Activated B cell treated with CpG ODN at 0.5 μM for 24 hours (primary cell): ENCODE data around the gene MPST. TPM values are rescaled to one million over a fixed set of nuclear protein-coding genes. Genes with fewer than 3 reads are reported as not detected.
"Not testable (repeated sequence)": the region's sequence is repeated elsewhere in the genome, so short reads cannot be mapped to it uniquely, and the experiment has no call there.

Experiments
- ATAC-seq: fragments of 200-7000 bp; cut with Tn5 transposase; one replicate; pipeline ENCODE4 v1.10.0; 2021; ENCODE audit warnings: low read depth, mild to moderate bottlenecking, moderate library complexity
- CTCF ChIA-PET: fragments of 350-600 bp; sonication (Branson Sonifier 250); formaldehyde crosslinking; loops from one replicate; lab custom pipeline; 2021; ENCODE audit warnings: antibody characterized with exemption; lab: Charles Lee
- POLR2A ChIA-PET: fragments of 350-600 bp; sonication (Branson Sonifier 250); formaldehyde crosslinking; loops from one replicate; lab custom pipeline; 2021; ENCODE audit warnings: antibody characterized with exemption; lab: Charles Lee
- DNase-seq: peaks from one replicate; pipeline ENCODE4 v3.0.0; 2022
- H3K27ac Mint-ChIP-seq: one replicate; pipeline ENCODE4 v1.8.0; 2020; ENCODE audit warnings: mixed read lengths
- H3K27me3 Mint-ChIP-seq: one replicate; pipeline ENCODE4 v1.8.0; 2021; ENCODE audit warnings: mixed read lengths
- H3K36me3 Mint-ChIP-seq: one replicate; pipeline ENCODE4 v1.8.0; 2021; ENCODE audit warnings: low read depth, mixed read lengths
- H3K4me1 Mint-ChIP-seq: one replicate; pipeline ENCODE4 v1.8.0; 2021; ENCODE audit warnings: mixed read lengths
- H3K4me3 Mint-ChIP-seq: one replicate; pipeline ENCODE4 v1.8.0; 2020; ENCODE audit warnings: mild to moderate bottlenecking, mixed read lengths
- H3K9me3 Mint-ChIP-seq: one replicate; pipeline ENCODE4 v1.8.0; 2020; ENCODE audit warnings: mixed read lengths
- CTCF ChIP-seq: fragments of 200-600 bp; IDR thresholded peaks from one replicate; pipeline ENCODE4 v1.8.0; 2022; ENCODE audit warnings: antibody characterized with exemption, mild to moderate bottlenecking
- intact Hi-C: fragments of 100-400 bp; cut with micrococcal nuclease; formaldehyde crosslinking; loops from one replicate; pipeline ENCODE4 v1.15.1; 2024
- total RNA-seq: library from RNA; stranded (reverse); gene quantifications from 2 replicates; pipeline ENCODE4 v1.2.3, GENCODE V29; 2022

MPST gene
- total RNA-seq, 1 donor from 2014 or later = 15.6 TPM

GRCh38 chr22:36985211-36985889 is 34.2 kb upstream of the MPST start:
- DNase-seq (no peak), ATAC-seq (no peak)
- Mint-ChIP-seq H3K36me3 (peaks cover 2% of the 10 kb centered on the region), H3K9me3 (peaks cover 14% of the 10 kb centered on the region), H3K4me1 (no peaks in the 10 kb centered on the region), H3K27me3 (peaks cover 46% of the 10 kb centered on the region), H3K4me3 (no peak overlapping the region), H3K27ac (no peak overlapping the region)
- POLR2A ChIA-PET = no interaction called here
- TF ChIP-seq CTCF = no peak
- CTCF ChIA-PET = no interaction called here
- intact Hi-C loops = no loop called here

- H3K4me3 Mint-ChIP-seq = no peak overlapping the region
- H3K27me3 Mint-ChIP-seq = peaks cover 46% of the 10 kb centered on the region
- peaks cover 2% of the 10 kb centered on the region for H3K36me3 Mint-ChIP-seq
- CTCF ChIA-PET = no interaction called here
- H3K9me3 Mint-ChIP-seq = peaks cover 14% of the 10 kb centered on the region
- H3K27ac Mint-ChIP-seq = no peak overlapping the region
- DNase-seq (no peak), ATAC-seq (no peak)
- H3K4me1 Mint-ChIP-seq = no peaks in the 10 kb centered on the region
- intact Hi-C loops = no loop called here
- TF ChIP-seq CTCF = no peak
- POLR2A ChIA-PET = no interaction called here
Observed at GRCh38 chr22:36986242-36986821, 33.2 kb upstream of the MPST start.

GRCh38 chr22:36988075-36988832 is 31.3 kb upstream of the MPST start:
- peaks cover 14% of the 10 kb centered on the region for H3K9me3 Mint-ChIP-seq
- peaks cover 2% of the 10 kb centered on the region for H3K36me3 Mint-ChIP-seq
- no peak for DNase-seq
- ChIA-PET POLR2A (interaction anchor here (0.5 kb wide), 1 partner anchor 122 kb away, joined by 3 read pairs; no protein-coding TSS in a partner anchor), CTCF (interaction anchor here (1.1 kb wide), 1 partner anchor 20 kb away, joined by 3 read pairs; no protein-coding TSS in a partner anchor)
- no peak overlapping the region for H3K27ac Mint-ChIP-seq
- peaks cover 41% of the 10 kb centered on the region for H3K27me3 Mint-ChIP-seq
- no peaks in the 10 kb centered on the region for H3K4me1 Mint-ChIP-seq
- TF ChIP-seq CTCF = no peak
- H3K4me3 Mint-ChIP-seq = no peak overlapping the region
- intact Hi-C loops = no loop called here
- ATAC-seq = no peak

GRCh38 chr22:36989012-36989411 is 30.5 kb upstream of the MPST start:
- peaks cover 36% of the 10 kb centered on the region for H3K27me3 Mint-ChIP-seq
- DNase-seq, H3K36me3 Mint-ChIP-seq, H3K27ac Mint-ChIP-seq, H3K4me1 Mint-ChIP-seq, H3K4me3 Mint-ChIP-seq, intact Hi-C loops, ATAC-seq: not testable (repeated sequence)
- peaks cover 14% of the 10 kb centered on the region for H3K9me3 Mint-ChIP-seq
- POLR2A ChIA-PET = interaction anchor here (0.7 kb wide), 1 partner anchor 11 kb away, joined by 3 read pairs; no protein-coding TSS in a partner anchor
- CTCF ChIA-PET = interaction anchor here (1.1 kb wide), 1 partner anchor 19 kb away, joined by 3 read pairs; no protein-coding TSS in a partner anchor

DNA sequence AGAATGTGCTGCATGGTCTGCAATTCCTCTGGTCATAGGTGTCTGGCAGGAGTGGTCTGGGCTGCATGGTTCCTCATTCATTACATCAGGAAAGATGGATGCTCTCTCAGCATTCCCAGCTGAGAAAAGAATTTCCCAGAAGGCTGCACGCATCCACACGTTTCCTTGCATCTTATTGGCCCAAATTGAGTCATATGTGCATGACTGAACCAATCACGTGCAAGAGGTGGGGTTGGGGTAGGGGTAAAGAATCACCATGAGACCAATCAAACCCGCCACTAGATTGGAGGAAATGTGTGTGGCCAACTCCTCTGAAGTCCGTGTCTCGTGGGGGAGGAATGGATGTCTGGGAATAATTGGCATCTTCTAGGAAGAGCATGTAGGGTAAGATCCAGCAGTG is 29.1 kb upstream of the MPST start:
- Mint-ChIP-seq H3K9me3 (peaks cover 13% of the 10 kb centered on the region), H3K36me3 (peaks cover 2% of the 10 kb centered on the region), H3K27me3 (peaks cover 28% of the 10 kb centered on the region), H3K4me3 (no peak overlapping the region), H3K27ac (no peak overlapping the region), H3K4me1 (no peaks in the 10 kb centered on the region)
- POLR2A ChIA-PET = no interaction called here
- no peak for TF ChIP-seq CTCF
- DNase-seq (no peak), ATAC-seq (no peak)
- intact Hi-C loops = no loop called here
- CTCF ChIA-PET = no interaction called here
